H9 (cell line): ENCODE measurements around the gene PRPF6. TPM values are rescaled to one million over a fixed set of nuclear protein-coding genes. Genes with fewer than 3 reads are reported as not detected.

Experiments
- DNase-seq: peaks from one replicate; pipeline ENCODE4 v3.0.0-alpha.2; 2017
- H2AFZ ChIP-seq: one replicate; pipeline ENCODE4 v1.6.1; 2013; ENCODE audit warnings: mild to moderate bottlenecking, low read length, control low read depth, moderate library complexity
- H2AK5ac ChIP-seq: 2 replicates; pipeline ENCODE4 v1.6.1; 2013; ENCODE audit warnings: low read length, control low read depth, mixed read lengths; ENCODE audit not compliant: insufficient read length
- H2BK120ac ChIP-seq: one replicate; pipeline ENCODE4 v1.6.1; 2013; ENCODE audit warnings: low read depth, mild to moderate bottlenecking, low read length, control low read depth, inconsistent platforms; ENCODE audit not compliant: poor library complexity, severe bottlenecking
- H2BK12ac ChIP-seq: 2 replicates; pipeline ENCODE4 v1.6.1; 2013; ENCODE audit warnings: low read length, control low read depth, mixed read lengths, low read depth; ENCODE audit not compliant: insufficient read length
- H2BK15ac ChIP-seq: 2 replicates; pipeline ENCODE4 v1.6.1; 2013; ENCODE audit warnings: low read depth, low read length, control low read depth
- H2BK20ac ChIP-seq: one replicate; pipeline ENCODE4 v1.6.1; 2013; ENCODE audit warnings: low read depth, mild to moderate bottlenecking, low read length, control low read depth, inconsistent platforms; ENCODE audit not compliant: poor library complexity, severe bottlenecking
- H2BK5ac ChIP-seq: 2 replicates; pipeline ENCODE4 v1.6.1; 2013; ENCODE audit warnings: low read length, control low read depth, mixed read lengths; ENCODE audit not compliant: insufficient read length
- H3K14ac ChIP-seq: 2 replicates; pipeline ENCODE4 v1.6.1; 2013; ENCODE audit warnings: low read length, control low read depth; ENCODE audit not compliant: insufficient read depth
- H3K18ac ChIP-seq: 2 replicates; pipeline ENCODE4 v1.6.1; 2013; ENCODE audit warnings: low read depth, mild to moderate bottlenecking, mixed read lengths, low read length, control low read depth; ENCODE audit not compliant: insufficient read length
- H3K23ac ChIP-seq: 2 replicates; pipeline ENCODE4 v1.6.1; 2013; ENCODE audit warnings: low read length, control low read depth, mixed read lengths, low read depth; ENCODE audit not compliant: insufficient read length
- H3K23me2 ChIP-seq: 2 replicates; pipeline ENCODE4 v1.6.1; 2013; ENCODE audit warnings: low read depth, mild to moderate bottlenecking, mixed read lengths, low read length, control low read depth; ENCODE audit not compliant: insufficient read length, poor library complexity, severe bottlenecking
- H3K27ac ChIP-seq: 2 replicates; pipeline ENCODE4 v1.5.1; 2013; ENCODE audit warnings: low read length, control low read depth, mixed read lengths, low read depth; ENCODE audit not compliant: insufficient read length
- H3K27me3 ChIP-seq: 2 replicates; pipeline ENCODE4 v1.6.1; 2013; ENCODE audit warnings: low read length, control low read depth, inconsistent platforms; ENCODE audit not compliant: insufficient read depth
- H3K4ac ChIP-seq: 2 replicates; pipeline ENCODE4 v1.6.1; 2013; ENCODE audit warnings: low read depth, mild to moderate bottlenecking, control low read depth, inconsistent platforms, low read length, moderate library complexity
- H3K4me1 ChIP-seq: 2 replicates; pipeline ENCODE4 v1.6.1; 2013; ENCODE audit warnings: low read length, control low read depth, inconsistent platforms; ENCODE audit not compliant: insufficient read depth
- H3K4me2 ChIP-seq: 2 replicates; pipeline ENCODE4 v1.6.1; 2013; ENCODE audit warnings: low read length, control low read depth, mixed read lengths; ENCODE audit not compliant: insufficient read length, insufficient read depth
- H3K56ac ChIP-seq: 2 replicates; pipeline ENCODE4 v1.6.1; 2013; ENCODE audit warnings: low read depth, mild to moderate bottlenecking, mixed read lengths, low read length, control low read depth; ENCODE audit not compliant: insufficient read length
- H3K79me1 ChIP-seq: 2 replicates; pipeline ENCODE4 v1.6.1; 2013; ENCODE audit warnings: low read depth, mild to moderate bottlenecking, moderate library complexity, low read length, control low read depth, inconsistent platforms; ENCODE audit not compliant: insufficient read depth, poor library complexity, severe bottlenecking
- H3K79me2 ChIP-seq: 2 replicates; pipeline ENCODE4 v1.6.1; 2013; ENCODE audit warnings: low read length, control low read depth, inconsistent platforms; ENCODE audit not compliant: insufficient read depth
- H3K9ac ChIP-seq: 2 replicates; pipeline ENCODE4 v1.6.1; 2013; ENCODE audit warnings: low read length, control low read depth, mixed read lengths; ENCODE audit not compliant: insufficient read length; ENCODE audit errors: extremely low read depth
- H3K9me3 ChIP-seq: one replicate; pipeline ENCODE4 v1.6.1; 2013; ENCODE audit warnings: low read depth, low read length, inconsistent platforms; ENCODE audit not compliant: control insufficient read depth
- H3T11ph ChIP-seq: one replicate; pipeline ENCODE4 v1.6.1; 2013; ENCODE audit warnings: mild to moderate bottlenecking, low read length, control low read depth, inconsistent platforms
- H4K20me1 ChIP-seq: one replicate; pipeline ENCODE4 v1.6.1; 2013; ENCODE audit not compliant: control insufficient read depth, insufficient read length, insufficient read depth
- H4K5ac ChIP-seq: 2 replicates; pipeline ENCODE4 v1.6.1; 2013; ENCODE audit warnings: low read depth, mild to moderate bottlenecking, mixed read lengths, low read length, control low read depth; ENCODE audit not compliant: insufficient read length
- H4K8ac ChIP-seq: replicated peaks from 2 replicates; pipeline ENCODE4 v1.6.1; 2013; ENCODE audit warnings: low read length, control low read depth, mixed read lengths, low read depth; ENCODE audit not compliant: insufficient read length
- H4K91ac ChIP-seq: 2 replicates; pipeline ENCODE4 v1.6.1; 2013; ENCODE audit warnings: low read depth, mild to moderate bottlenecking, moderate library complexity, mixed read lengths, low read length, control low read depth; ENCODE audit not compliant: insufficient read length
- H3K27ac Mint-ChIP-seq, 3 experiments: 2 replicates in 2 of 3; 3 replicates in 1 of 3; pipeline ENCODE4 v1.8.0; 2020 to 2021; ENCODE audit warnings: mixed read lengths in 3 of 3, mild to moderate bottlenecking in 1 of 3, moderate library complexity in 1 of 3
- H3K27me3 Mint-ChIP-seq: 2 replicates; pipeline ENCODE4 v1.8.0; 2021; ENCODE audit warnings: low read depth, mild to moderate bottlenecking, moderate library complexity, mixed read lengths
- H3K36me3 Mint-ChIP-seq, 3 experiments: 2 replicates in 2 of 3; 3 replicates in 1 of 3; pipeline ENCODE4 v1.8.0; 2020 to 2021; ENCODE audit warnings: low read depth in 3 of 3, mixed read lengths in 3 of 3; ENCODE audit not compliant: insufficient read depth in 1 of 3
- H3K4me1 Mint-ChIP-seq, 2 experiments: 2 replicates each; pipeline ENCODE4 v1.8.0; 2020; ENCODE audit warnings: mixed read lengths in 2 of 2
- H3K4me3 Mint-ChIP-seq, 2 experiments: 2 replicates in 1 of 2; 3 replicates in 1 of 2; pipeline ENCODE4 v1.8.0; 2020 to 2021; ENCODE audit warnings: mild to moderate bottlenecking in 2 of 2, mixed read lengths in 2 of 2, moderate library complexity in 1 of 2
- H3K9me3 Mint-ChIP-seq, 2 experiments: 2 replicates in 1 of 2; 3 replicates in 1 of 2; pipeline ENCODE4 v1.8.0; 2020; ENCODE audit warnings: mild to moderate bottlenecking in 2 of 2, mixed read lengths in 2 of 2, moderate library complexity in 1 of 2
- WGBS: extraction: QIAGEN DNeasy Blood & Tissue Kit; methylation state at CpG from one replicate; pipeline ENCODE4 v1.1.7; 2013; ENCODE audit warnings: missing lambda C conversion rate, low lambda C conversion rate, mixed read lengths; ENCODE audit not compliant: insufficient read length; ENCODE audit errors: extremely low coverage; 5-methylcytosine and 5-hydroxymethylcytosine counted together
- total RNA-seq: library from RNA; stranded (reverse); gene quantifications from 2 replicates; pipeline ENCODE4 v1.2.1, GENCODE V29; 2021
- TF ChIP-seq, protein P1 (sequence below): fragments of 200-600 bp; sonication (generic); conservative IDR thresholded peaks from 3 replicates; pipeline ENCODE4 v1.8.0; 2021; ENCODE audit warnings: antibody characterized with exemption, mild to moderate bottlenecking

Gene PRPF6
- total RNA-seq, 1 experiment from 2014 or later: 87.9 TPM

- Histone ChIP-seq H4K5ac (no peak overlapping the region), H3K4me2 (peak overlapping the region; percentile 46), H3K23me2 (peaks cover 6% of the 10 kb centered on the region), H2BK15ac (no peak overlapping the region), H2AFZ (no peak overlapping the region), H3K56ac (no peak overlapping the region), H2AK5ac (no peak overlapping the region), H3K4me1 (peaks cover 1% of the 10 kb centered on the region; the same call in 1 of the 2 replicates), H3K14ac (no peak overlapping the region; the same call in 1 of the 2 replicates), H4K91ac (no peak overlapping the region), H3K27ac (no peak overlapping the region), H4K8ac (no peak overlapping the region), H3K18ac (no peak overlapping the region), H3K79me2 (no peaks in the 10 kb centered on the region), H2BK120ac (no peak overlapping the region), H2BK20ac (no peak overlapping the region), H3T11ph (no peak overlapping the region), H3K9ac (no peak overlapping the region), H4K20me1 (no peaks in the 10 kb centered on the region), H3K79me1 (no peaks in the 10 kb centered on the region), H3K23ac (no peak overlapping the region), H3K9me3 (no peaks in the 10 kb centered on the region), H2BK5ac (no peak overlapping the region), H3K27me3 (no peaks in the 10 kb centered on the region), H2BK12ac (no peak overlapping the region), H3K4ac (no peak overlapping the region)
- Mint-ChIP-seq H3K4me3 (peak overlapping the region; percentile 77 to 84), H3K27ac (no peak overlapping the region), H3K36me3 (peaks cover 0 to 3% (median 0%) of the 10 kb centered on the region in 3 experiments; a peak in 2 of 7 replicates), H3K27me3 (peaks cover 6% of the 10 kb centered on the region), H3K4me1 (peaks cover 28 to 42% of the 10 kb centered on the region in 2 experiments), H3K9me3 (no peaks in the 10 kb centered on the region)
- WGBS: no CpG with 5 or more reads among the region's 12 CpGs
- TF ChIP-seq, protein P1, sequence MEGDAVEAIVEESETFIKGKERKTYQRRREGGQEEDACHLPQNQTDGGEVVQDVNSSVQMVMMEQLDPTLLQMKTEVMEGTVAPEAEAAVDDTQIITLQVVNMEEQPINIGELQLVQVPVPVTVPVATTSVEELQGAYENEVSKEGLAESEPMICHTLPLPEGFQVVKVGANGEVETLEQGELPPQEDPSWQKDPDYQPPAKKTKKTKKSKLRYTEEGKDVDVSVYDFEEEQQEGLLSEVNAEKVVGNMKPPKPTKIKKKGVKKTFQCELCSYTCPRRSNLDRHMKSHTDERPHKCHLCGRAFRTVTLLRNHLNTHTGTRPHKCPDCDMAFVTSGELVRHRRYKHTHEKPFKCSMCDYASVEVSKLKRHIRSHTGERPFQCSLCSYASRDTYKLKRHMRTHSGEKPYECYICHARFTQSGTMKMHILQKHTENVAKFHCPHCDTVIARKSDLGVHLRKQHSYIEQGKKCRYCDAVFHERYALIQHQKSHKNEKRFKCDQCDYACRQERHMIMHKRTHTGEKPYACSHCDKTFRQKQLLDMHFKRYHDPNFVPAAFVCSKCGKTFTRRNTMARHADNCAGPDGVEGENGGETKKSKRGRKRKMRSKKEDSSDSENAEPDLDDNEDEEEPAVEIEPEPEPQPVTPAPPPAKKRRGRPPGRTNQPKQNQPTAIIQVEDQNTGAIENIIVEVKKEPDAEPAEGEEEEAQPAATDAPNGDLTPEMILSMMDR: no peak
- DNase-seq: no peak
Measured at GRCh38 chr20:64064145-64064698, 83.3 kb downstream of the PRPF6 start.
